Ascending aorta (tissue), 2 donors: ENCODE results near the gene ZSCAN20. TPM values are rescaled to one million over a fixed set of nuclear protein-coding genes. Genes with fewer than 3 reads are reported as not detected.

ENCODE experiments used
- DNase-seq, 2 donors: peaks; one replicate each; pipeline ENCODE4 v3.0.0-alpha.2; 2019; ENCODE audit warnings: low spot score in 2 of 2
- H3K27ac ChIP-seq, 2 donors: fragments of 200-600 bp; sonication (generic); one replicate each; pipeline ENCODE4 v1.5.1; 2016 to 2017; ENCODE audit warnings: mild to moderate bottlenecking in 1 of 2
- H3K27me3 ChIP-seq: fragments of 200-600 bp; sonication (generic); one replicate; pipeline ENCODE4 v1.5.1; 2017
- H3K36me3 ChIP-seq, 2 donors: fragments of 200-600 bp; sonication (generic); one replicate each; pipeline ENCODE4 v1.5.1; 2016
- H3K4me1 ChIP-seq, 2 donors: fragments of 200-600 bp; sonication (generic); one replicate each; pipeline ENCODE4 v1.5.1; 2016 to 2017; ENCODE audit warnings: mild to moderate bottlenecking in 1 of 2
- H3K4me3 ChIP-seq, 2 donors: fragments of 200-600 bp; sonication (generic); one replicate each; pipeline ENCODE4 v1.5.1; 2016 to 2017; ENCODE audit warnings: mild to moderate bottlenecking in 1 of 2
- H3K9me3 ChIP-seq, 2 donors: fragments of 200-600 bp; sonication (generic); one replicate each; pipeline ENCODE4 v1.5.1; 2016
- CTCF ChIP-seq, 3 experiments: fragments of 200-600 bp in 2 of 3; fragments of 450-650 bp in 1 of 3; sonication (generic) in 2 of 3; IDR thresholded peaks; one replicate each; pipeline ENCODE4 v1.5.1; 2016 to 2019; ENCODE audit warnings: antibody characterized with exemption in 3 of 3, mild to moderate bottlenecking in 1 of 3, moderate library complexity in 1 of 3
- intact Hi-C: fragments of 100-400 bp; cut with DNase I; formaldehyde crosslinking; loops from one replicate; pipeline ENCODE4 v1.15.1; 2023
- total RNA-seq: library from RNA; depleted of rRNA; stranded (reverse); fragments of >200 nt; gene quantifications from one replicate; pipeline ENCODE4 v1.1.0, GENCODE V29; 2016

The ZSCAN20 gene
- total RNA-seq, 1 donor from 2014 or later, result 42.6 TPM

- no peak for DNase-seq
- no peak for TF ChIP-seq CTCF (IDR thresholded peaks at IDR 0.05)
- H3K27me3 ChIP-seq, result no peaks in the 10 kb centered on the region
- H3K4me3 ChIP-seq, result no peak overlapping the region
- no peaks in the 10 kb centered on the region for H3K36me3 ChIP-seq
- no peaks in the 10 kb centered on the region for H3K9me3 ChIP-seq
- H3K4me1 ChIP-seq, result no peaks in the 10 kb centered on the region
- H3K27ac ChIP-seq, result no peak overlapping the region
- intact Hi-C loops, result no loop called here
Observed at GRCh38 chr1:33428661-33429060, 43.8 kb upstream of the ZSCAN20 start.

- Histone ChIP-seq H3K4me3 (no peak overlapping the region), H3K9me3 (no peaks in the 10 kb centered on the region), H3K27ac (no peak overlapping the region), H3K4me1 (no peaks in the 10 kb centered on the region), H3K27me3 (no peaks in the 10 kb centered on the region), H3K36me3 (no peaks in the 10 kb centered on the region)
- DNase-seq, result no peak
- TF ChIP-seq CTCF (IDR thresholded peaks at IDR 0.05), result no peak
- intact Hi-C loops, result no loop called here
Observed at GRCh38 chr1:33429332-33429731, 43.1 kb upstream of the ZSCAN20 start.

- Histone ChIP-seq H3K4me3 (peak overlapping the region; percentile 84 to 94), H3K36me3 (no peaks in the 10 kb centered on the region), H3K4me1 (no peaks in the 10 kb centered on the region), H3K27me3 (no peaks in the 10 kb centered on the region), H3K27ac (peak overlapping the region; percentile 45 to 51), H3K9me3 (no peaks in the 10 kb centered on the region)
- DNase-seq, result peak in 1 of 2 donors; percentile 77
- TF ChIP-seq CTCF (IDR thresholded peaks at IDR 0.05), result peak in 1 of 3 experiments; percentile 53
- intact Hi-C loops, result loop anchor here (1.0 to 5.0 kb wide), 5 partner anchors 20 to 133 kb away; partner anchors contain the start of gene ZSCAN20
Observed at GRCh38 chr1:33429856-33430691, 42.4 kb upstream of the ZSCAN20 start.

GRCh38 chr1:33430692-33431593 is 41.5 kb upstream of the ZSCAN20 start, which contains the start of gene PHC2:
Gene PHC2 (minus strand): TSS chr1:33431095. CDS start chr1:33375539, 55,556 bp downstream.
- no peaks in the 10 kb centered on the region for H3K27me3 ChIP-seq
- no peaks in the 10 kb centered on the region for H3K9me3 ChIP-seq
- intact Hi-C loops, result loop anchor here (1.0 to 5.0 kb wide), 6 partner anchors 21 to 134 kb away; partner anchors contain the start of gene ZSCAN20
- peak within 1 kb of the TSS; percentile 84 to 94 for H3K4me3 ChIP-seq
- TF ChIP-seq CTCF (IDR thresholded peaks at IDR 0.05), result peak in 2 of 3 experiments; percentile 37 to 51
- H3K27ac ChIP-seq, result peak within 1 kb of the TSS; percentile 45 to 51
- H3K4me1 ChIP-seq, result no peaks in the 10 kb centered on the region
- H3K36me3 ChIP-seq, result no peaks in the 10 kb centered on the region
- DNase-seq, result peak; percentile 96 to 99

GRCh38 chr1:33433509-33434362 is 38.7 kb upstream of the ZSCAN20 start:
- Histone ChIP-seq H3K27ac (no peak overlapping the region), H3K4me1 (no peaks in the 10 kb centered on the region), H3K4me3 (no peak overlapping the region), H3K9me3 (no peaks in the 10 kb centered on the region), H3K27me3 (no peaks in the 10 kb centered on the region), H3K36me3 (no peaks in the 10 kb centered on the region)
- peak in 1 of 2 donors; percentile 76 for DNase-seq
- intact Hi-C loops, result loop anchor here (5.0 kb wide), 2 partner anchors 51 to 136 kb away; no protein-coding TSS in a partner anchor
- TF ChIP-seq CTCF (IDR thresholded peaks at IDR 0.05), result no peak
